ENCODE data around the gene CYB561D1.

CYB561D1 gene

GRCh38 chr1:109476825-109477224 is 17.1 kb upstream of the CYB561D1 start:
- no peak for ATAC-seq

GRCh38 chr1:109477821-109478220 is 16.1 kb upstream of the CYB561D1 start:
- TF ChIP-seq SNAI2 (CRISPR knock-in tag; IDR thresholded peaks at IDR 0.05) (no peak), POU6F1 (CRISPR knock-in tag; IDR thresholded peaks at IDR 0.05; ENCODE audit: borderline replicate concordance, low read depth) (no peak), OSR1 (CRISPR knock-in tag; IDR thresholded peaks at IDR 0.05) (no peak), ZNF8 (CRISPR knock-in tag; IDR thresholded peaks at IDR 0.05) (no peak), ZNF565 (CRISPR knock-in tag; conservative IDR thresholded peaks at IDR 0.05; ENCODE audit: low read depth) (no peak), ARNTL (CRISPR knock-in tag; IDR thresholded peaks at IDR 0.05; ENCODE audit: borderline replicate concordance, low read depth) (no peak), ISL1 (CRISPR knock-in tag; IDR thresholded peaks at IDR 0.05) (no peak), CSRNP3 (CRISPR knock-in tag; IDR thresholded peaks at IDR 0.05) (no peak), GLIS3 (CRISPR knock-in tag; IDR thresholded peaks at IDR 0.05) (no peak), PPARA (CRISPR knock-in tag; IDR thresholded peaks at IDR 0.05; ENCODE audit: borderline replicate concordance) (no peak), CSDC2 (CRISPR knock-in tag; IDR thresholded peaks at IDR 0.05) (no peak)
- TF ChIP-seq, protein P1, sequence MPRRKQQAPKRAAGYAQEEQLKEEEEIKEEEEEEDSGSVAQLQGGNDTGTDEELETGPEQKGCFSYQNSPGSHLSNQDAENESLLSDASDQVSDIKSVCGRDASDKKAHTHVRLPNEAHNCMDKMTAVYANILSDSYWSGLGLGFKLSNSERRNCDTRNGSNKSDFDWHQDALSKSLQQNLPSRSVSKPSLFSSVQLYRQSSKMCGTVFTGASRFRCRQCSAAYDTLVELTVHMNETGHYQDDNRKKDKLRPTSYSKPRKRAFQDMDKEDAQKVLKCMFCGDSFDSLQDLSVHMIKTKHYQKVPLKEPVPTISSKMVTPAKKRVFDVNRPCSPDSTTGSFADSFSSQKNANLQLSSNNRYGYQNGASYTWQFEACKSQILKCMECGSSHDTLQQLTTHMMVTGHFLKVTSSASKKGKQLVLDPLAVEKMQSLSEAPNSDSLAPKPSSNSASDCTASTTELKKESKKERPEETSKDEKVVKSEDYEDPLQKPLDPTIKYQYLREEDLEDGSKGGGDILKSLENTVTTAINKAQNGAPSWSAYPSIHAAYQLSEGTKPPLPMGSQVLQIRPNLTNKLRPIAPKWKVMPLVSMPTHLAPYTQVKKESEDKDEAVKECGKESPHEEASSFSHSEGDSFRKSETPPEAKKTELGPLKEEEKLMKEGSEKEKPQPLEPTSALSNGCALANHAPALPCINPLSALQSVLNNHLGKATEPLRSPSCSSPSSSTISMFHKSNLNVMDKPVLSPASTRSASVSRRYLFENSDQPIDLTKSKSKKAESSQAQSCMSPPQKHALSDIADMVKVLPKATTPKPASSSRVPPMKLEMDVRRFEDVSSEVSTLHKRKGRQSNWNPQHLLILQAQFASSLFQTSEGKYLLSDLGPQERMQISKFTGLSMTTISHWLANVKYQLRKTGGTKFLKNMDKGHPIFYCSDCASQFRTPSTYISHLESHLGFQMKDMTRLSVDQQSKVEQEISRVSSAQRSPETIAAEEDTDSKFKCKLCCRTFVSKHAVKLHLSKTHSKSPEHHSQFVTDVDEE (CRISPR knock-in tag; IDR thresholded peaks at IDR 0.05) = no peak
- TF ChIP-seq, protein P2, sequence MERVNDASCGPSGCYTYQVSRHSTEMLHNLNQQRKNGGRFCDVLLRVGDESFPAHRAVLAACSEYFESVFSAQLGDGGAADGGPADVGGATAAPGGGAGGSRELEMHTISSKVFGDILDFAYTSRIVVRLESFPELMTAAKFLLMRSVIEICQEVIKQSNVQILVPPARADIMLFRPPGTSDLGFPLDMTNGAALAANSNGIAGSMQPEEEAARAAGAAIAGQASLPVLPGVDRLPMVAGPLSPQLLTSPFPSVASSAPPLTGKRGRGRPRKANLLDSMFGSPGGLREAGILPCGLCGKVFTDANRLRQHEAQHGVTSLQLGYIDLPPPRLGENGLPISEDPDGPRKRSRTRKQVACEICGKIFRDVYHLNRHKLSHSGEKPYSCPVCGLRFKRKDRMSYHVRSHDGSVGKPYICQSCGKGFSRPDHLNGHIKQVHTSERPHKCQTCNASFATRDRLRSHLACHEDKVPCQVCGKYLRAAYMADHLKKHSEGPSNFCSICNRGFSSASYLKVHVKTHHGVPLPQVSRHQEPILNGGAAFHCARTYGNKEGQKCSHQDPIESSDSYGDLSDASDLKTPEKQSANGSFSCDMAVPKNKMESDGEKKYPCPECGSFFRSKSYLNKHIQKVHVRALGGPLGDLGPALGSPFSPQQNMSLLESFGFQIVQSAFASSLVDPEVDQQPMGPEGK (CRISPR knock-in tag; IDR thresholded peaks at IDR 0.05; ENCODE audit: borderline replicate concordance) = no peak
- TF ChIP-seq, protein P3, sequence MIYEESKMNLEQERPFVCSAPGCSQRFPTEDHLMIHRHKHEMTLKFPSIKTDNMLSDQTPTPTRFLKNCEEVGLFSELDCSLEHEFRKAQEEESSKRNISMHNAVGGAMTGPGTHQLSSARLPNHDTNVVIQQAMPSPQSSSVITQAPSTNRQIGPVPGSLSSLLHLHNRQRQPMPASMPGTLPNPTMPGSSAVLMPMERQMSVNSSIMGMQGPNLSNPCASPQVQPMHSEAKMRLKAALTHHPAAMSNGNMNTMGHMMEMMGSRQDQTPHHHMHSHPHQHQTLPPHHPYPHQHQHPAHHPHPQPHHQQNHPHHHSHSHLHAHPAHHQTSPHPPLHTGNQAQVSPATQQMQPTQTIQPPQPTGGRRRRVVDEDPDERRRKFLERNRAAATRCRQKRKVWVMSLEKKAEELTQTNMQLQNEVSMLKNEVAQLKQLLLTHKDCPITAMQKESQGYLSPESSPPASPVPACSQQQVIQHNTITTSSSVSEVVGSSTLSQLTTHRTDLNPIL (CRISPR knock-in tag; IDR thresholded peaks at IDR 0.05; ENCODE audit: low read depth) = no peak
- peak; percentile 35; the same call in 2 of the 3 replicates for ATAC-seq

More at GRCh38 chr1:109476825-109477224, 17.1 kb upstream of the CYB561D1 start:
- TF ChIP-seq ZNF565 (CRISPR knock-in tag; conservative IDR thresholded peaks at IDR 0.05; ENCODE audit: low read depth) (no peak), TOX (CRISPR knock-in tag; IDR thresholded peaks at IDR 0.05; ENCODE audit: borderline replicate concordance) (no peak)

DNA sequence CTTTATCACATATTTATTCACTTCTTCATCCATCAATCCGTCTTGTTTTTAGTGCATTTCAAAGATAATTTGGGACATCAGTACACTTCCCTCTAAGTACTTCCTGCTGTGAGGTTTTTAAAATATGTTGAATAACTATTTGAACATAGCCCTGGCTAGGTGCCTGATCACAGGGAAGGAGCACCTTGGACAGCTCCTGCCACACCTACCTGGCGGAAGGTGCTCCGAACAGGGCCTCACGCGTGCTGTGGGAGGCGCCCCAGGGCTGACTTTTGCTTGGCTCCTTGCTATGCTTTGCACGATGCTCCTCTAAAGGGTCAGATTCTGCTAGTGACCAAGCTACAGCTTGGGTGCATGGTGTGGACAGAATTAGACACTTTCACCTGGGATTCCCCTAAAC is 15.1 kb upstream of the CYB561D1 start:
- no peak for TF ChIP-seq ZNF565 (CRISPR knock-in tag; conservative IDR thresholded peaks at IDR 0.05; ENCODE audit: low read depth)
- TF ChIP-seq CSDC2 (CRISPR knock-in tag; IDR thresholded peaks at IDR 0.05) = no peak
- TF ChIP-seq TCF4 (CRISPR knock-in tag; IDR thresholded peaks at IDR 0.05; ENCODE audit: borderline replicate concordance) = no peak
- TF ChIP-seq GLIS3 (CRISPR knock-in tag; IDR thresholded peaks at IDR 0.05) = no peak
- TF ChIP-seq ZFP30 (CRISPR knock-in tag; IDR thresholded peaks at IDR 0.05) = no peak
- TF ChIP-seq ZC3H10 (CRISPR knock-in tag; IDR thresholded peaks at IDR 0.05) = no peak
- TF ChIP-seq, protein P2 (CRISPR knock-in tag; IDR thresholded peaks at IDR 0.05; ENCODE audit: borderline replicate concordance) = no peak
- no peak for TF ChIP-seq SNAI2 (CRISPR knock-in tag; IDR thresholded peaks at IDR 0.05)
- no peak for TF ChIP-seq ISL1 (CRISPR knock-in tag; IDR thresholded peaks at IDR 0.05)
- no peak for TF ChIP-seq BACH2 (CRISPR knock-in tag; IDR thresholded peaks at IDR 0.05; ENCODE audit: borderline replicate concordance)
- no peak for TF ChIP-seq PPARA (CRISPR knock-in tag; IDR thresholded peaks at IDR 0.05; ENCODE audit: borderline replicate concordance)
- no peak for TF ChIP-seq CSRNP3 (CRISPR knock-in tag; IDR thresholded peaks at IDR 0.05)
- no peak for TF ChIP-seq RARB (CRISPR knock-in tag; IDR thresholded peaks at IDR 0.05)
- no peak for TF ChIP-seq ARNTL (CRISPR knock-in tag; IDR thresholded peaks at IDR 0.05; ENCODE audit: borderline replicate concordance, low read depth)
- TF ChIP-seq ZFP3 (CRISPR knock-in tag; IDR thresholded peaks at IDR 0.05) = no peak
- no peak for TF ChIP-seq TOX (CRISPR knock-in tag; IDR thresholded peaks at IDR 0.05; ENCODE audit: borderline replicate concordance)
- no peak for ATAC-seq

All from SK-N-SH treated with all-trans-retinoic acid at 6 μM for 48 hours (cell line).